Stomach (tissue), 4 donors: Measurements from ENCODE around the gene OFD1.

Experiments used
- CTCF ChIP-seq, 7 experiments: fragments of 450-650 bp in 4 of 7; fragments of 200-600 bp in 3 of 7; sonication (generic) in 3 of 7; IDR thresholded peaks; one replicate each; pipeline ENCODE4 v1.5.1; 2016 to 2019; ENCODE audit warnings: antibody characterized with exemption in 7 of 7, control low read depth in 2 of 7, mild to moderate bottlenecking in 1 of 7
- EP300 ChIP-seq: sonication (generic); formaldehyde crosslinking; IDR thresholded peaks from one replicate; pipeline ENCODE4 v1.6.1; 2017; ENCODE audit warnings: antibody characterized with exemption
- POLR2A ChIP-seq, 4 donors: fragments of 450-650 bp; IDR thresholded peaks; one replicate each; pipeline ENCODE4 v1.6.1; 2016; ENCODE audit warnings: antibody characterized with exemption in 4 of 4, control low read depth in 2 of 4, mild to moderate bottlenecking in 1 of 4, moderate library complexity in 1 of 4
- POLR2AphosphoS5 ChIP-seq, 3 donors: sonication (generic); formaldehyde crosslinking; IDR thresholded peaks; one replicate each; pipeline ENCODE4 v1.6.1; 2016; ENCODE audit warnings: antibody characterized with exemption in 3 of 3

- TF ChIP-seq CTCF (IDR thresholded peaks at IDR 0.05) (no peak), POLR2A (IDR thresholded peaks at IDR 0.05) (no peak), POLR2AphosphoS5 (IDR thresholded peaks at IDR 0.05) (no peak), EP300 (no peak)
Observed at GRCh38 chrX:13690836-13691235, 43.7 kb upstream of the OFD1 start.
